Fibroblast of pulmonary artery (primary cell): Measurements from ENCODE around the gene LRMDA.

ENCODE experiments used
- DNase-seq: peaks from one replicate; pipeline ENCODE4 v3.0.0-alpha.2; 2010; ENCODE audit warnings: low read depth
- H3K4me3 ChIP-seq: replicated peaks from 2 replicates; pipeline ENCODE4 v1.5.1; 2011; ENCODE audit warnings: low read depth, mild to moderate bottlenecking, control low read depth, low read length, moderate library complexity
- TF ChIP-seq, protein P1 (sequence below): IDR thresholded peaks from 2 replicates; pipeline ENCODE4 v1.5.1; 2011; ENCODE audit warnings: mild to moderate bottlenecking, control low read depth, low read length, inconsistent platforms; ENCODE audit errors: missing control alignments

LRMDA gene

DNA sequence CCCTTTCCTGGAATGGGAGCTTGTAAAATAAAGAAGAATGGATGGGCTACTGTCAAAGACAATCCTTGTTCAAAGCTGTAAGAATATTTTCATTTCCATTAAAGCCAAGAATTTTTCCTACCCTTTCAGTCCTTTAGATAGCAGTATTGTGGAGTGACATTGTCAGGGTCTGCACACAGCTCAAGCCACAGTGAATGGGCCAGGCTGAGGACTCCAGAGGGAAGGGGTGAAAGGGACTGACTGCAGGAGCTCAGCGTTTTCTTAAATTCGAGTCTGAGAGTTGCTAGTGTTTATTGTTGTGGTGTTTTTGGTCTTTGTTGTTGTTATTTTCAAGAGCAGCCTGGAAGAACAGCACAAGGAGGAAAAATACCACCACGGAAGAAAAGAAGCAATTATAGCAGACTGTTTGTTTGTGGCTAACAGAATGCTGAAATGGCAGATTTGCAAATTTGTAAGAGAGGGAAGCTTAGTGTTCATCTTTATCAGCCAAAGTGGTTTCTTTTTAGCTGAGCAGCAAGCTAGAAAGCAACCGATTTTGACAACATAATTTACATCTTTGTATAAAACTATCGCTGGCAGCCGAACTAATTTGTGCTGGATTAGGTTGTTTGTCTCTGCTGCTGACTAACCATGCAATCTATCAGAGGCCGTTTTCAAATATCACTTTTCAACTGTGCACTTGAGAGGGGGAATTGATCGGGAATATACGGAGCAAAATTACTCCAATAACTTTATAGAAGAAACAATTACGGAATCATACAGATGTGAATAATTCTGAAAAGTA is 192.1 kb downstream of the LRMDA start:
- no peak for DNase-seq
- H3K4me3 ChIP-seq, result no peak overlapping the region
- TF ChIP-seq, protein P1, sequence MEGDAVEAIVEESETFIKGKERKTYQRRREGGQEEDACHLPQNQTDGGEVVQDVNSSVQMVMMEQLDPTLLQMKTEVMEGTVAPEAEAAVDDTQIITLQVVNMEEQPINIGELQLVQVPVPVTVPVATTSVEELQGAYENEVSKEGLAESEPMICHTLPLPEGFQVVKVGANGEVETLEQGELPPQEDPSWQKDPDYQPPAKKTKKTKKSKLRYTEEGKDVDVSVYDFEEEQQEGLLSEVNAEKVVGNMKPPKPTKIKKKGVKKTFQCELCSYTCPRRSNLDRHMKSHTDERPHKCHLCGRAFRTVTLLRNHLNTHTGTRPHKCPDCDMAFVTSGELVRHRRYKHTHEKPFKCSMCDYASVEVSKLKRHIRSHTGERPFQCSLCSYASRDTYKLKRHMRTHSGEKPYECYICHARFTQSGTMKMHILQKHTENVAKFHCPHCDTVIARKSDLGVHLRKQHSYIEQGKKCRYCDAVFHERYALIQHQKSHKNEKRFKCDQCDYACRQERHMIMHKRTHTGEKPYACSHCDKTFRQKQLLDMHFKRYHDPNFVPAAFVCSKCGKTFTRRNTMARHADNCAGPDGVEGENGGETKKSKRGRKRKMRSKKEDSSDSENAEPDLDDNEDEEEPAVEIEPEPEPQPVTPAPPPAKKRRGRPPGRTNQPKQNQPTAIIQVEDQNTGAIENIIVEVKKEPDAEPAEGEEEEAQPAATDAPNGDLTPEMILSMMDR, result no peak

DNA sequence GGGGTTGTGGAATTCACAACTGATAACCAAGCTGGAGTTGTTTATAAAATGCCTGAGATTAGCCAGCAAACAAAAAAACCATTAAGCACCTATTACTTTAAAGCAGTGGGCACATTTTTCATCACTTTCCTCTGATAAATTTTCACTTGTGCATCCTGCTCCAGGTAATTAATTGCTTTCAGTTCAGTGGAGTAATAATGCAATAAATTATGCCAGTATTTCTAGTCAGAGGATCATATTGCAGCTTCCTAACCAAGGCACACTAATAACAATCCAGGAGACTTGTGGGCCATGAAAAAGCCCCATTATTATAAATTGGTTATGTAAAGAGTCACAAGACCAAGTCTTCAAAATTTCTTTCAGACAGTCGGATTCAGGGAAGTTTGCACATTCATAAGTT is 193.2 kb downstream of the LRMDA start:
- DNase-seq, result no peak
- no peak overlapping the region for H3K4me3 ChIP-seq
- TF ChIP-seq, protein P1, result no peak

DNA sequence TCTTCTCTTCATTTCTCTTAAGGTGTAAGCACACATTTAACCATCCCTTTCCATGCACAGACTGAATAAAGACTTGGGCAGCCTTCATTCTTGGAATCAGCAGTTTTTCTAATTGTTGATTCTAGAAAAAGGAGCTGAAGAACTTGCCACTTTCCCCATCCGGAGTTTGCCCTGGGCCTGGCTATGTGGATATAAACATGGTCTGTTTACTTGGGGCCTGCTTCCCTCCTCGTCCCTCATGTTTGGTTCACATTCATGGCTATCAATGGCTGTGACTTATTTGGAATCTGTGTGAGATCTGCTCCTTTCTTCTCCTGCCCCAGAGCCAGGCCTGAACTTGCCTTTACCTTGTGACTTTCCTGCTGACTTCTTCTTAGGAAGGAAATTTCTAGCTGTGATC is 199.3 kb downstream of the LRMDA start:
- DNase-seq, result no peak
- no peak overlapping the region for H3K4me3 ChIP-seq
- TF ChIP-seq, protein P1, result no peak

DNA sequence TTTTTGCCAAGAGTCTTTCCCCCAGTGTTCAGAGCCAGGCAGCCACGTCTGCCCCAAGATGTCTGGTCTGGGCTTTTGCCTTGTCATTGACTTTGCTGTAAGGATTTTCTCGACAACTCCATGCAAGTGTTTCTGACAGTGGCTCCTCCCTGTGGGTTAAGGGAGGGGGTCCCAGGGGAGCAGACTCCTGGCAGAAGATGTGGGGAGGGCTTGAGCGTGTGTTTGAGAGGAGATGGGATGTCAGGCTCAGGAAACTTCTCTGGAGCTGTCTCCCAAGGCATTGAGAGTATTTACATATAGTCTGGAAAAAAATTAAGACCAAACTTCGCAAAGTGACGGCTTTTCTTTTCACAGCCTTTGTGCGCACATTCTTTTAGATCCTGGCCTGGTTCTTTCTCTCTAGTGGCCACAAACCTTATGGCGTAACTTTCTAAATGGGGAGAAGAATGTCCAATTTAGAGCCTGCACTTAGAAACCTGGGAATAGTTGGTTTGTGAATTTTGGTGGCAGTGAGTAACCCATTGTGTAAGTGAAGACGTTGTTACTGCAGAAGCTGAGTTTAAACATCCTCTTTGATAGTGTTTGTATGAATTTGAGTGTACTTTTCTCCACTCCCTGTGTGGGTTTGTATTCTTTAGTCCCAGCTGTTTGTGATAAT is 201.5 kb downstream of the LRMDA start:
- TF ChIP-seq, protein P1, result no peak
- DNase-seq, result no peak

DNA sequence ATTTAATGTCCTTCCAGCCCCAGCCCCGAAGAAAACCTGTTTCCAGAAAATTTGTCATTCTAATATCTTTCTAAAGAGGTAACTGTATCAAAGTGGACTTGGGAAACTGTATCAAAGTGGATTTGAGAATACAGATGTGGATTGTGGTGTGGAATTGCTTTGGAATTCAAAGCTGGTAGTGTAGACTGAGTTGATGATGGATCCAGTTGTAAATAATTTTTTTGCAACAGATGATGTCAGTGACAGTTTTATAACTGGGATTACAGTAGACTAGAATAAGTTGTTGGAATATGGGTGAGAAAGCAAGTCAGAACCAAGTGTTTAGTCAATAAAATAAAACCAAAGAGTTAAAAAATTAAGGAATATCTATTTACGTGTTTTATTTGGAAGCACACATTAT is 202.1 kb downstream of the LRMDA start:
- no peak for DNase-seq
- TF ChIP-seq, protein P1, result no peak
- no peak overlapping the region for H3K4me3 ChIP-seq

More for the DNA sequence above, 201.5 kb downstream of the LRMDA start:
- no peak overlapping the region for H3K4me3 ChIP-seq

DNA sequence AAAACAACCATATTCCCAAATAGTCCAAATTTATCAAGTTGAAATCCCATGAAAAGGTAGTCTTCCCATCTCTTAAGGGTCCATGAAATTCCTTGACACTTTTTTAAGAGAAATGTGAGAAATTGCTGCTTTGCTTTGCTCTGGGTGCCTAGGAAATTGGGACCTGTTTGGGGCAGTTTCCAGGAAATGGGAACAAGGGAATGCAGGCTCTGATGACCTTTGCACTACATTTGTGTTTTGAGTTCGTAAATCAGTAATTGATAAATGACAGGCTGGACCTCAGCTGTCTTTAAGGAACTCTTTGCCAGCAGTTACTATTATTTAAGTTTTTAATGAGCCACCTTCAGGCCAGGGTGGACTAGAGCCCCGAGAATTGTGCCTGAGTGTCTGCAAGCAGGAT is 203.5 kb downstream of the LRMDA start:
- DNase-seq, result no peak
- TF ChIP-seq, protein P1, result no peak
- no peak overlapping the region for H3K4me3 ChIP-seq
